Endothelial cell of umbilical vein (primary cell): ENCODE measurements around the gene KCNK2. TPM values are rescaled to one million over a fixed set of nuclear protein-coding genes. Genes with fewer than 3 reads are reported as not detected.
A peak's percentile ranks its signal among the peaks of the same experiment; 100 is the strongest.

Source experiments
- BruUV-seq: library from RNA; stranded (reverse); fragments of 400-500 nt; replicated peaks from 2 replicates; lab custom pipeline; 2021; lab: Mats Ljungman, UMichigan
- CTCF ChIA-PET: fragments of 300-600, 350-600 bp; sonication (Branson Sonifier 250); formaldehyde crosslinking; loops from one replicate; lab custom pipeline; 2021; ENCODE audit warnings: antibody characterized with exemption, inconsistent platforms; lab: Charles Lee
- POLR2A ChIA-PET: fragments of 300-600, 350-600 bp; sonication (Branson Sonifier 250); formaldehyde crosslinking; loops from one replicate; lab custom pipeline; 2021; ENCODE audit warnings: antibody characterized with exemption, inconsistent platforms; lab: Charles Lee
- DNase-seq: peaks from one replicate; pipeline ENCODE4 v3.0.0-alpha.2; 2011; ENCODE audit warnings: low read depth, low spot score
- FAIRE-seq: peaks from 2 replicates; lab custom pipeline; 2011; peaks lifted over from hg19 to GRCh38; lab: Jason Lieb, UNC
- H2AFZ ChIP-seq: 2 replicates; pipeline ENCODE4 v1.6.0; 2012; ENCODE audit warnings: low read depth, low read length, control low read depth, inconsistent platforms
- H3K27ac ChIP-seq: 2 replicates; pipeline ENCODE4 v1.5.1; 2011; ENCODE audit warnings: low read depth, mild to moderate bottlenecking, control low read depth, low read length, moderate library complexity; ENCODE audit not compliant: insufficient read depth
- H3K27me3 ChIP-seq, 2 experiments: 2 replicates each; pipeline versions ENCODE4 v1.6.0 to v1.6.1; 2011; ENCODE audit warnings: low read length in 2 of 2, mixed read lengths in 1 of 2; ENCODE audit not compliant: control insufficient read depth in 2 of 2, insufficient read depth in 2 of 2
- H3K36me3 ChIP-seq, 2 experiments: 2 replicates in 1 of 2; 3 replicates in 1 of 2; pipeline ENCODE4 v1.5.1; 2011; ENCODE audit warnings: low read length in 2 of 2, mild to moderate bottlenecking in 1 of 2, moderate library complexity in 1 of 2; ENCODE audit not compliant: control insufficient read depth in 2 of 2, insufficient read depth in 2 of 2; ENCODE audit errors: extremely low read depth in 1 of 2
- H3K4me1 ChIP-seq: 3 replicates; pipeline ENCODE4 v1.5.1; 2011; ENCODE audit warnings: mild to moderate bottlenecking, low read length; ENCODE audit not compliant: control insufficient read depth, insufficient read depth; ENCODE audit errors: extremely low read depth
- H3K4me2 ChIP-seq: 2 replicates; pipeline ENCODE4 v1.6.1; 2011; ENCODE audit warnings: low read length, control low read depth, mixed read lengths; ENCODE audit not compliant: insufficient read depth
- H3K4me3 ChIP-seq, 3 experiments: fragments of 200-600 bp in 1 of 3; sonication (generic), shearing (Covaris generic) in 1 of 3; replicated peaks in 1 of 3; 2 replicates each; pipeline ENCODE4 v1.5.1; 2011 to 2016; ENCODE audit warnings: control low read depth in 3 of 3, low read length in 3 of 3, mild to moderate bottlenecking in 2 of 3, inconsistent platforms in 1 of 3, low read depth in 1 of 3, moderate library complexity in 1 of 3; ENCODE audit not compliant: insufficient read depth in 1 of 3
- H3K79me2 ChIP-seq: 2 replicates; pipeline ENCODE4 v1.6.0; 2012; ENCODE audit warnings: low read length, inconsistent platforms; ENCODE audit not compliant: control insufficient read depth, insufficient read depth
- H3K9ac ChIP-seq: replicated peaks from 2 replicates; pipeline ENCODE3; 2011; ENCODE audit warnings: low read length, control low read depth; ENCODE audit not compliant: insufficient read depth; ENCODE audit errors: extremely low read depth
- H3K9me1 ChIP-seq: replicated peaks from 3 replicates; pipeline ENCODE4 v1.6.0; 2011; ENCODE audit warnings: mild to moderate bottlenecking, low read length; ENCODE audit not compliant: control insufficient read depth, insufficient read depth; ENCODE audit errors: extremely low read depth
- H3K9me3 ChIP-seq: replicated peaks from 2 replicates; pipeline ENCODE4 v1.5.1; 2012; ENCODE audit warnings: low read length, inconsistent platforms; ENCODE audit not compliant: control insufficient read depth, insufficient read depth
- H4K20me1 ChIP-seq: replicated peaks from 2 replicates; pipeline ENCODE3; 2011; ENCODE audit warnings: mild to moderate bottlenecking, low read length; ENCODE audit not compliant: control insufficient read depth, insufficient read depth; ENCODE audit errors: extremely low read depth
- CTCF ChIP-seq, 2 donors: IDR thresholded peaks; 1 replicate in 1 of 2; 2 replicates in 1 of 2; pipeline ENCODE4 v1.5.1; 2011; ENCODE audit warnings: low read length in 2 of 2, mild to moderate bottlenecking in 2 of 2, moderate library complexity in 2 of 2, control low read depth in 1 of 2, inconsistent platforms in 1 of 2, low read depth in 1 of 2; ENCODE audit not compliant: insufficient read depth in 1 of 2; ENCODE audit errors: extremely low read depth in 1 of 2
- FOS ChIP-seq: IDR thresholded peaks from 2 replicates; pipeline ENCODE4 v1.6.1; 2011; ENCODE audit warnings: mild to moderate bottlenecking, low read length, moderate library complexity, borderline replicate concordance; ENCODE audit not compliant: insufficient read depth
- GATA2 ChIP-seq: IDR thresholded peaks from 2 replicates; pipeline ENCODE4 v1.7.0; 2011; ENCODE audit warnings: low read depth, mild to moderate bottlenecking, moderate library complexity, mixed read lengths, low read length; ENCODE audit not compliant: insufficient read length, insufficient read depth
- JUN ChIP-seq: IDR thresholded peaks from 2 replicates; pipeline ENCODE4 v1.6.1; 2011; ENCODE audit warnings: borderline replicate concordance, low read depth; ENCODE audit not compliant: insufficient read length, insufficient read depth
- dilution Hi-C: fragments of 300-500 bp; cut with MboI; formaldehyde crosslinking; loops from one replicate; pipeline ENCODE4 v1.15.0; 2019; ENCODE audit warnings: low sequenced_read_pairs; ENCODE audit not compliant: extremely low pct_ligation_motif_present
- intact Hi-C: fragments of 100-400 bp; cut with micrococcal nuclease; formaldehyde crosslinking; loops from one replicate; pipeline ENCODE4 v1.10.0; 2022
- polyA plus RNA-seq, 4 experiments: library from polyadenylated mRNA; depleted of rRNA in 3 of 4; stranded (reverse) in 3 of 4; unstranded in 1 of 4; fragments of >200 nt; gene quantifications; 2 replicates each; pipeline versions ENCODE4 v1.2.1 to v1.2.3, GENCODE V29; 2011 to 2012; ENCODE audit warnings: missing spikeins in 1 of 4
- total RNA-seq: library from RNA; stranded (reverse); gene quantifications from 2 replicates; pipeline ENCODE4 v1.2.3, GENCODE V29; 2021

KCNK2 gene
- total and polyA plus RNA-seq, 2 donors (not counting 3 experiments of a cell fraction or from before 2014, with no cell fraction given): 0.08 to 0.46 TPM

- no TSS peak for BruUV-seq
- dilution Hi-C loops: no loop called here
- H3K4me3 ChIP-seq: no peak overlapping the region
Measured at GRCh38 chr1:215273838-215274516, 191.4 kb downstream of the KCNK2 start.

More at GRCh38 chr1:215273838-215274516, 191.4 kb downstream of the KCNK2 start:
- CTCF ChIA-PET: no interaction called here
- no peaks in the 10 kb centered on the region for H3K79me2 ChIP-seq
- POLR2A ChIA-PET: no interaction called here
- H3K27ac ChIP-seq: peak overlapping the region; percentile 53
- H3K9me1 ChIP-seq: no peaks in the 10 kb centered on the region
- FAIRE-seq: peak; percentile 92
- H4K20me1 ChIP-seq: no peaks in the 10 kb centered on the region
- no peak overlapping the region for H2AFZ ChIP-seq
- TF ChIP-seq CTCF (IDR thresholded peaks at IDR 0.05; ENCODE audit: extremely low read depth in 1 of 2, insufficient read depth in 1 of 2, low read depth in 1 of 2, low read length in 2 of 2) (no peak), JUN (peak; percentile 91), GATA2 (peak; percentile 58), FOS (peak; percentile 84)
- H3K9me3 ChIP-seq: no peaks in the 10 kb centered on the region
- H3K9ac ChIP-seq: no peak overlapping the region
- intact Hi-C loops: loop anchor here (1.0 kb wide), 1 partner anchor 8 kb away; no protein-coding TSS in a partner anchor
- H3K36me3 ChIP-seq: no peaks in the 10 kb centered on the region
- peak; percentile 76 for DNase-seq
- H3K4me2 ChIP-seq: peak overlapping the region; percentile 74
- no peaks in the 10 kb centered on the region for H3K27me3 ChIP-seq
- H3K4me1 ChIP-seq: peaks cover 24% of the 10 kb centered on the region
